ENCODE measurements around the gene CGNL1.

Gene CGNL1

DNA sequence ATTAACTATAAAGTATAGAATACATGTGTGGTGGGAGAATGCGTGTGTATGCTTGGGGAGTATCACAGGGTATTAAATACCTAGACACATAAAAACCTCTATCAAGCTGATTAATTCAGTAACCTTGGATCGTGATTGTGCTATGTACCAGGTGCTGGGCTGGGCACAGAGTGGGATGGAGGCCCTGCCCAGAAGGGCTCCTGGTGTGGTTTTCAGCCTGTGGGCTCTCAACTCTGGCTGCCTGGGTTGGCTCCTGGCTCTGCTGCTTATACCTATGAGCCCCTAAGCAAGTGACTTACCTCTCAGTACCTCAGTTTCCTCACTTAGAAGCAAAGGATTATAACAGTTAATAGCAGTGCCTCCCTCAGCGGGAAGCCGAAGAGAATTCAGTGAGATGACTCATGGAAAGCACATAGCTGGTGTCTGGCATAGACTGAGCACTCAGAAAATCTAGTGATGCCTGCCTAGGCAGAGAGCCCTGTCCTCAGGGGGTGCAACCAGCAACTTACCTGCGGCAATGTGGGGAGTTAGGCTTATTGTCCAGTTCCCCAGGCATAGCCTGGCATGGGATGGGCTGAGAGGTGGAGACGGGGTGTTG, 124.8 kb downstream of the CGNL1 start:
- no peak for DNase-seq

DNA sequence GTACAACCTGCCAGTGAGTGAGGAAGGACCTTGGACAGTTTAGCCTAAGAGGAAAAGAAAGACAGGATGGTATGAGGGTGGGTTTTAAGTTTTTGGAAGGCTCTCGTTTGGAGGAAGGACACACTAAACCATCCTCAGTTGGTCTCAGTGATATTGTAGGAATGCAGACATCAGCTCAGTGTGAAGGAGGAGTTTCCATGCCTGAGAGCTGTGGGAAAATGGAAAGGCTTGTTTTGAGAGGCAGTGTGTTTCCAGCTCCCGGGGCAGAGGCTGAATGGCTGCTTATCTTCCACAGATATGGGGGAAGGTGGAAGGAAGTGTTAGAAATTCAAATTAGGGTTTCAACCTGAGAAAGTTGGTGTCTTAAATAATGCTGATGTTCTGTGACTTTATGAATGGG, 125.8 kb downstream of the CGNL1 start:
- no peak for DNase-seq

DNA sequence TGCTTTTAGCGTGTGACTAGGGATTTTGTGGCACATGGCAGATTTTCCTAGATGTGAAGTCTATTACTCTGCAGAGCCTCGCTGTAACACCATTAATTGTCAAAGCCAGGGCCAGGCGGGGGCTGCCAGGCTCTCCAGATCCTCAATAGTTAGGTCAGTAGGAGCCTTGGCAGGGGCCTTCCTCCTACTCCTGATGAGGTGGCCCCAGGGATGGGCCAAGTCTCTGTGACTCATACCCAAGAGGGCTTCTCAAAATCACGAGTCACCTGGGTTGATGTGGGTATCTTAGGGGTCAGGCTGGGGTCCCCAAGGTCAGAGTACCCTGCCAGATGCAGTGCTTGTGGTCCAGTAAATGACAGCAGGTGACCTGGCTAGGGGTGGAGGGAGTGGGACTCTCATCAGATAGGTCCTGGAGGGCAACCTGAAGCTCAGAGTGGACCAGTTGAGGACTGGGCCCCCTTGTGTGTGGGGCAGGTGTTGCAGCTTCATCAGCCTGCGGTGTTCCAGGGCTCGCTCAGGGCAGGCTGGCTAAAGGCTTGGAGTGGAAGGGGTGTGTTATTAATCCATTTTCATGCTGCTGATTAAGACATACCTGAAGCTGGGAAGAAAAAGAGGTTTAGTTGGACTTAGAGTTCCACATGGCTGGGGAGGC, 126.9 kb downstream of the CGNL1 start:
- DNase-seq = no peak

DNA sequence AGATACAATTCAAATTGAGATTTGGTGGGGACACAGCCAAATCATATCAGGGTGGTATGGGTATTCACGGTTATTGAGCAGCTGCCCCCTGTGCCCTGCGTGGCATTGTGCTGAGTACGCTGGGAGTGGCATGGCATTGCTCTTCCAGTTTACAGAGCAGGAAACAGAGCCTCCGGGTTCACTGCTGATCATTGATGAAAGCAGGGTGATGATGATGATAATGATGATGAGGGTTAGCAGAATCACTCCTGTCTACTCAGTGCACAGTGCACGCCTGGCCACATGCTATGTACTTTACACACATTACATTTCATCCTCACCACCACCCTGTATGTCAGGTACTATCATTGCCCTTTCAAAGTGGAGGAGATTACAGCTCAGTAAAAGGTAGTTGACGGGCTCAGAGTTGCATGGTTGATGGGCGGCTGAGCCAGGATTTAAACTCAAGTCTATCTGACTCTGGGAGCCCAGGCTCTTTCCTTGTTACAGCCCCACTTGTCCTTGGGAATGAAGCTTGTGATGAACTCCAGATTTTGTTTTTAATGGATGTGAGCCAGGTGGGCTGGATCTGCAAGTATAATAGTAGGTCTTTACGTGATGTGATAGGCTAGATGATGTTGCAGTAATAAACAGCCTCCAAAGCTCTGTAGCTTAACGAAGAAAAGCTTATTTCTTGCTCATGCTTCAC, 127.8 kb downstream of the CGNL1 start:
- no peak for DNase-seq

DNA sequence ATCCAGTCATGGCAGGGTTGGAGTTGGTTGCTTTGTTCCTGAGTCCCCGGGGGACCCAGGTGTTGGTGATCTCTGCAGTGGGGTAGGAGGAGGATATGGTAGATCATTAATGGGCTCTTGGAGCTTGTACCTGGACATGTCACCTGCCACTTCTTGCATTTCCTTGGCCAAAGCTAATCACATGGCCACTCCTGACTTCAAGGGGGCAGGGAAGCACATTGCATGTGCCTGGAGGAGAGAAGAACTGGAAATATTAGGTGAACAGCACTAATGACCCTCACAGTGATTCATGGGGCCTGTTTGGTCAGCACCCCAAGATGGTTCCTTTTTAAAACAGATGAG, 128.3 kb downstream of the CGNL1 start:
- DNase-seq = no peak

DNA sequence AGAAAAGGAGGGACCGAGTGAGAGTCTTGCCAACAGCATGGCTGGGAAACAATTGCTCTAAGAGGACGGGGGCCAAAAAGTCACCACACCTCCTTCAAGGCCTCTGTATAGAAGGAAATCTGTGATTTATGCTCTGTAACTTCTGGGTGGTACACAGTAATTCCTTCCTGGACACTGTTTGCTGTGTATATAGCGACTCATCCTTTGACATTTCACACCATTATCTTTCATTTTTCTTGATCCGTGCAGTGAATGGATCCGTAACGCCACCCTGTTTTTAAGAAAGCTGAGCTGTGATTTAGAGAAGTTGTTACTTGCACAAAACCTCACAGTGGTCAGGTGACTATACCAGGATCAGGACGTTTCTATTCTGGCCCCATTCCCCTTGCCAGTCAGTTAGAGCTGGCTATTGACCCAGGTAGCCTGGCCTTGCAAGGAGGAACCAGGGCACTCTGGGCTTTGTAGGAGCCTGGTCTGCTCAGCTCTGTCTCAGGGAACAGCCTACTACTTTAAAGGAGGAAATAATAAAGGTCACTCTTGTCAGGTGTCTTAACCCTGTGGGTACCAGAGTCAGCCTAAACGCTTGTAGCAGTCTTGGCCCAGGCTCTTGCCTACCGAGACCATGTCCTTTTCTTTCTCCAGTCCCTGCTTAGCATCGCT, 128.9 kb downstream of the CGNL1 start:
- DNase-seq = no peak

DNA sequence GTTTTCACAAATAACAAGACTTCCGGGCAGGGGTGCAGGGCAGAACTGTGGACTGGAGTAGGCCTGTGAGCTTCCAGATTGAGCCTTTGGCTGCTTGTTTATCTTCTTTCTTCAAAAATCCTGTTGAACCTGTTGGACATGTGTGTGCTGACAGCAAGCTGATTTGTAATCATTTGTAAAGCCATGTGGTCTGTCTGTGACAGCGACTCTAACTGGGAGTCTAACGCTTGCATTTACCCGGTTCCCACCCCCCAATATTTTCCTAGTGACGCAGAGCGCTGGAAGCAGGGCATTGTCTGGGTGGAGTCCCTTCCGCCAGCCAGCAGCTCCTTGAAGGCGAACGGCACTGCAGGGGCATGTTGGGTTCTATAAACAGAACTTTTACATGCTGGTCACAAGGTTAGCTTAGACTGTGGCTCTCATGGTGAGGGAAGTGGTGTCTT, 129.7 kb downstream of the CGNL1 start:
- DNase-seq = no peak

DNA sequence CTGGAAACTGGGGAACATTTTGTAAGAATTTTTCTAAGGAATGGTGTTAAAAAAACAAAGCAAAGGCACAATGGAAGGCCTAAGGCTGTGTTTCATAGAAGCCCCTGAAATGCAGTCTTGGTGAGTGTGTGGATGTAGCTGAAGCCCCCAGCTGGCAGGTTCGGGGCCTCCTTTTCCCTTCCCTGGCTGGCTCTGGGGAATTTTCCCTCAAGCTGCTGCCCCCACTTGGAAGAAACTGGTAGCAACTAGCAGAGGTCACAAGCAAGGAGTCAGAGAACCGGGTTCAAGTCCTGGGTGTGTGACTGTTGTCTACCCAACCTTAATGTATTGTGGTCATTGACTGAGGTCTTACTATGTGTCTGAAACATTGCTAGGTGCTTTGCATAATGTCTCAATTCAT, 130.1 kb downstream of the CGNL1 start:
- DNase-seq = no peak

DNA sequence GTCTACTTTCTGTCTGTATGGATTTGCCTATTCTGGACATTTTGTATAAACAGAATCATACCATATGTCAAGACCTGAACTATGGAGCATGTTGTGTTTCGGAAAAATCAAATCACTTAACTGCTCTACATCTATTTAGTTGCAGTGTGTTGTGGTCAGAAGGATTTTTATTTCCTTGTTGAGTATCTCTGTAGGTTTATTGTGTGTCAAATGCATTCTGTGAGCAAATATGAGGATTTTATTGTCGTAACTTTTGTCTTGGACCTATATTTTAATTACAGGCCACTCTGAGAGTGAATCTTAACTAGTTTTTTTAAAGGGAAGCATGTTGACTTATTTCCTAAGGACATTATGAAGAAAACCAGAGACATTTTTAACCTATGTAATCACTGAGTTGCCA, 130.8 kb downstream of the CGNL1 start:
- DNase-seq = no peak

DNA sequence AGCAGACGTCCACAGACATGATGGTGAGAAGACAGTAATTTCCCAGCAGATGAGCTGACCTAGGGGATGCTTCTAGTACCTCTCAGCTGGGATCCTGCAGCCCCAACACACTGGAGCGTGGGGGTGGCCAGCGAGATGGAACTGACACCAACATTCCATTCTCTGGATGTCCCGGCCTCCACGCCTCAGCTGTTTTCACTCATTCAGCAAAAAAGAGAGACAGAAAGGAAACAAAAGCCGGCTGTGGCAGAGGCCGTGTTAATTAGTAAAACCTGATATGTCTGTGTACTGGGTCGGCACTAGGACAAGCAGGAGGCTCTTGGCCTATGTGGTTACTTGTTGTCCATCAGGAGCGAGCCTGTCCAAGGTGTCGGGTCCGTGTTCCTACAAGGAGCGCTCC, 132.8 kb downstream of the CGNL1 start:
- no peak for DNase-seq

DNA sequence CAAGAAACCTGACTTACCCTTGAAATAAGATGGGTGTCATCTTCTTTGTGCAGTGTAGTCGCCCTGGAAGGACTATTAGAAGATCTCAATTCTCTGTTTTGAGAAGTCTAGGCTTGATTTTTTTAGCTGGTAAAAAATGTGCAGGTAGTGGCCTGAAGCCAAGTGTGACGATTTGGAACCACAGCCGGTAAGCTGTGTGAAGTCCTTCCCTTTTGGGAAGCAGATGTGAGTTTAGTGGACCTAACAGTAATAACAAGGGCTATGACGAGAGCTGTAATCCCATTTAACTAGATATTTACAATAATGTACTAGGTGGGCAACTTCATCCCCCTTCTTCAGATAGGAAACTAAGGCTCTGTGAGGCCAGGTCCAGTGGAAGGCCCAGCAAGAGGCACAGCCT, 133.7 kb downstream of the CGNL1 start:
- DNase-seq = no peak

DNA sequence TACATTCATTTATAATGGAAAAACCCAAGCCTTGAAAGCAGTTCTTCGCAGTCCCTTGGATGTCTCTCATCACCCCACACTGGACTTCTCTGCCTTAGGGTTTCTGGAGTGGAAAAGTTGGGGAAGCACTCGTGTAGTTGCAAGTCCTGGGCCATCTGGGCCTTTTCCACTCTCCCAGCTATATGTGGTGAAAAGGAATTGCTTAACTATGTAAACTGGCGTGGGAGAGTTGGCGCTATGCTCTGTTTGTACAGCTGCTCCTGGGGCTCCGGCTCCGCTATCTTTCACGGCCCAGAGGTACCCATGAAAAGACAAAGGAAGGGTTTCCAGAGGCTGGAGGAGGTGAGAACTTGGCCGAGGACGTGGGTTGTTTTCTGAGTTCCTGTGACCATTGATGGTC, 134.3 kb downstream of the CGNL1 start:
- no peak for DNase-seq

DNA sequence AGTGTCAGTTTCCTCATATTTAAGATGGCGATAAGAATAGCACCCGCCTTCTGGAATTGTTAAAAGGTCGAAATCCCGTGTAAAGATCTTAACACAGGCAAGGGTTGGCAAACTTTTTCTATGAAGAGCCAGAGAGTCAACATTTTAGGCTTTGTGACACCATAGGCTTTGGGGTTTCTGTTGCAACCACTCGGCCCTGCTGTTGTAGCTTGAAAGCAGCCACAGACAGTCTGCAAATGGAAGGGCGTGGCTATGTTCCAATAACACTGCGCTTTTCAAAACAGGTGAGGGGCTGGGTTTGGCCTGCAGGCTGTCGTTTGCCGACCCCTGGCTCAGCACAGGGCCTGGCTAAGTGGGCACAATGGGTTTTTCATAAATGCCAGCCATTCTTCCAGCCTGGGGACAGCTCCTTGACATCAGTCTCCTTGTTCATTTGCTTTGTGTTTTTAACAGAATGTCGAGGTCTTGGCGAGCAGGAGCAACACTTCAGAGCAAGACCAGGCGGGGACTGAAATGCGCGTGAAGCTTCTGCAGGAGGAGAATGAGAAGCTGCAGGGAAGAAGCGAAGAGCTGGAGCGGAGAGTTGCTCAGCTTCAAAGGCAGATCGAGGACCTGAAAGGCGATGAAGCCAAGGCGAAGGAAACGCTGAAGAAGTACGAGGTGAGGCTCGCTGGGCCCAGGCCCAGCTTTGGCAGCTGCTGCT, 140.2 kb downstream of the CGNL1 start:
- no peak for DNase-seq

DNA sequence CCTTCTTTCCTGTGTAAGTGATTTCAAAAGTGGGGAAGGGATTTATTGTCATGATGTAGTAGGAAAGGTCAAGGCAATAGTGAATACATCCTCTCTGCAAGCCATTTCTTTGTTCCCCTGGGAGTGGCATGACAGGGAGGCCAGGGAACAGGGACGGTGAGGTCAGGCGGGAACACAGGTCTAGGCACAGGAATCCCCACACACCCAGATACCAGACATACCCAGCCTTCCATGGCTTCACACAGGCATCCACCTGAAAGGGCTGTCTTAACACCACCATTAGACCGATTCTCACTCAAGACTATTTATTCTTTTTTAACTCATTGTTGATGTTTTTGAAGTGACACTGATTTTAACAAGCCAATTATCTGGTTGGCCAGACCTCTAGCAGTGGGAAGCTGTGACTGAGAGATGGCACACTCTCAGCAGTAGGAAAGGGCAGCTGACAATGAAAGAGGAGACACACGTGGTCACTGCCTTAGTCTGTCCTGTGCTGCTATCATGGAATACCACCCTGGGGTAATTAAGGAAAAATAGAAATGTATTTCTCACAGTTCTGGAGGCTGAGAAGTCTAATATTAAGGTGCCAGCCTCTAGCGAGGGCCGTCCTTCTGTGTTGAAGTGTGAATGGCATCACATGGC, 140.8 kb downstream of the CGNL1 start:
- DNase-seq = no peak

DNA sequence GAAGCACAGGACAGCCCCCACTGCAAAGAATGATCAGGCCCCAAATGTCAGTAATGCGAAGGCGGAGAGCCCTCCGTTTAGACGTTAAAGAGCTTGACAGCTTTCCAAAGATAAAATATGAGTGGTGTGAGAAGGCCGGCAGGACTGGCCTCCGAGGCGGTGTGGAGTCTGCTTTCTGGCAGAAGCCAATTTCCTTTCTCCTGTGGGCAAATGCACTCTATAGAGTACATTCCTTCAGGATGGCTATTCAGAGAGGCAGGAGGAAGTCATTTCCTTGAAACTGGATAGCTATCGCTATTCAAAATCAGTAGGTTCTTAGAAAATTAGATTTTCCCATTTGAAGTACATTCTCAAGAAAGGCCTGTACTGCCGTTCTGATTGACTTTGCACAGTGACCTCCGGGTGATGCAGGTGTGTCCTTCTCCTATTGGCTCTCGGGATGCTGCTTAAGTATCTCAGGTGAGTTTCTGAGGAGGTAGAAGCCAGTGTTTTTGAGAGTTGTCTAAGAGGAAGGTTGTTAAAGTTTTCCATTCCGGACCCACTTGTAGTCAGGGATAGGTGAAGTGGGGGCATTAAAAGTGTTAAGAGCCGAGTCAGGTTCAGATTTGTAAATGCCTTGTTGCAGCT, 142.6 kb downstream of the CGNL1 start:
- DNase-seq = no peak

DNA sequence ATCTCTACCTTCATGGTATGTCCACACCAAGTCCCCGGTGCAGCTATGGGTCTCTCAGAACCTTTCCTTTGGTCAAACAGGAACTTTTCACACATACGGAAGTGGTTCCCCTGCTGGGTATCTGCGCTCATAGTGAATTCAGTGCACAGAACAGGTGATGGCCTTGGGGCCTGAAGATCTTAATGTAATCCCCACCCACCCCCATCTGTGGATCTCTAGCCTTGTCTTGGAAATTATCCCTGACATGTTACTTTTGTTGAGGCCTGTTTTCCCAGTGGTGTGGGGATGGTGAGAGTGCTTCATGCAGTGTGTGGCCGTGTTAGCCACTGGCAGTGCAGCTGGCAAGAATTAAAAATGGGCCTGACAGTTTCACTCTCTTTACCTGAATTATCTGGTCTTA, 143.5 kb downstream of the CGNL1 start:
- DNase-seq = no peak

DNA sequence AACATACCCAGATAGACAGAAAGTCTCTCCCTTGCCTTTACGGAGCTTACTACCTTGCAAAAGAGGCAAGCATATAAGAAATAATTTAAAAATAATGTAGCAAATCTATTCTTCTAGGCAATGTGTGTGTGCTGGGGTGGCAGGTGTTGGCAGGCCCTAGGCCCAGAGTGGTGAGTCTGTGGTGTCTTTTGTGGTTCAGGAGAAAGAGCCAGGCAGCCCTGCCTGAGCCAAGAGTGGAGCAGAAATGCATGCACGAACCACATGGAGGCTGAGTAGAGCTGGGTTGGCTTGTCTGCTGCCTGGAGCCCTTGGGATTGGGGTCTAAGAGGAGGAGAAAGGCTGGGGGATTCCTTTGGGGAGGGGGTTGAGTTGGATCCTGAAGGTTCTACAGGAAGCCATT, 145.2 kb downstream of the CGNL1 start:
- no peak for DNase-seq

DNA sequence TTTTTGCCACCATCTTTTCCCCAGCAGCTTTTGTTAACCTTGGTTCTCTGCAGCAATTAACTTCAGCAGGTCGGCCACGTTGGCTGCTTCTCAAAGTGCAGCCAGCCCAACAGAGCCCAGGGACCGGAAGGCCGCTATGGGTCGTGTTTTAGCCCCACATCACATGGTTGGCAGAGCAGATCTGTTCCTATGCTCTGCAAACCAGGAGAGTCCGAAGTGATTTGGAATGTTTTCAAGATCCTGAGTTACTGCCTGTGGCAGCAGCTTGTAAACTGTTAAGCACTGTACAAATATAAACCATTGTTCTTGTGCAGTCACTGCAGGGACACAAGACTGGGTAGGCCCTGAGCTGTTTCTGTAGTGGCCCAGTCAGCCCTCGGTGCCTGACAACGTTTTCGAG, 145.8 kb downstream of the CGNL1 start:
- no peak for DNase-seq

DNA sequence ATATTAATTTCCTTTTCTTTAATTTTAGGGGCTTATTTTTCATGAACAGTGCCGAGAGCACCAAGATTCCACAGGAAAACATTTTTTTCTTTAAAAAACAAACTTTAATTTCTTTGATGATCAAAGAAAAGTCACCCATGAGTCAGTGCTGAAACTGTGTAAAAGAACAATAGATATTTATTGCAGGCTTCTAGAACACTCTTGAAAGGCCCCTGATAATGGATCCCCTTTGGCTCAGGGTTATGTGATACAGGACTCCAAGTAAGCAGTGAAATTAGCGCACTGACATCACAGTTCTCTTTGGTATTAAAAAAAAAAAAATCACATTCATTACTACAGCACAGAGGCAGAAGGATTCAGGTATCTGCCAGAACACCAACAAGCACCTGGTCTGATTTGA, 149.3 kb downstream of the CGNL1 start:
- no peak for DNase-seq

DNA sequence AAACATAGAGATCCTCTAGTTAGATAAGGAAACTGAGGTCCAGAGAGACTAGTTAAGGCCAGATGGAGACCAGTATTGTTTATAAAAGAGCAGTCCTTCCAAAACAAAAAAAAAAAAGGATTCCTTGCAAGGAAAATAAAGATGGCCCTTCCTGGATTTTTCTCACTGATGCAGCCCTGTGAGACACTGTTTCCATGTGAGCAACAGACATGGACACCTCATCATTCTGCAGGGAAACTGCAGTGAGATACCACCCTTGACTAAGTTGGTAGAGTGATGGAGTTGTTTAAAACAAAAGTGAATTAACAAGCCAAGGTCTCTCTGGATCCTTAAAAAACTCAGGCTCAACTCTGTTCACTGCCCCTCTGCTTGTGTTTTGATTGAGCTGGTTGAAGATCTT, 149.8 kb downstream of the CGNL1 start:
- DNase-seq = no peak

DNA sequence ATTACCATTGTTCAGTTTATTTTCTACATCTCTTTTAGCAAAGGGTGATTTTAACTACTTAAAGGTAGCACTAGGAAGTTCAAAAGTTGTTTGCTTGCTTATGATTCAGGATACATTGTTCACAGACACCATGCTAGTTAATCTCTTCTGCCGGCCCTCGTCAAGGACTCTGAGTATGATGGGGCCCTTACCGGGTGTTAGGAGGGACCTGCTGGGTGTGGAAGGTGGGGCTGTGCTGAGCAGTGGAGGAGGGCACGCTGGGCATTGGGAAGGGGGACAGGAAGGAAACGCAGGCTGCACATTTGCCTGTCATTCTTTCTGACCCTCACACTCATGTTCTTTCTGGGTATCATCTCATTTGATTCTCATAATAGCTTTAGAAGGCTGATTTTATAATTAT, 150.3 kb downstream of the CGNL1 start:
- DNase-seq = no peak

DNA sequence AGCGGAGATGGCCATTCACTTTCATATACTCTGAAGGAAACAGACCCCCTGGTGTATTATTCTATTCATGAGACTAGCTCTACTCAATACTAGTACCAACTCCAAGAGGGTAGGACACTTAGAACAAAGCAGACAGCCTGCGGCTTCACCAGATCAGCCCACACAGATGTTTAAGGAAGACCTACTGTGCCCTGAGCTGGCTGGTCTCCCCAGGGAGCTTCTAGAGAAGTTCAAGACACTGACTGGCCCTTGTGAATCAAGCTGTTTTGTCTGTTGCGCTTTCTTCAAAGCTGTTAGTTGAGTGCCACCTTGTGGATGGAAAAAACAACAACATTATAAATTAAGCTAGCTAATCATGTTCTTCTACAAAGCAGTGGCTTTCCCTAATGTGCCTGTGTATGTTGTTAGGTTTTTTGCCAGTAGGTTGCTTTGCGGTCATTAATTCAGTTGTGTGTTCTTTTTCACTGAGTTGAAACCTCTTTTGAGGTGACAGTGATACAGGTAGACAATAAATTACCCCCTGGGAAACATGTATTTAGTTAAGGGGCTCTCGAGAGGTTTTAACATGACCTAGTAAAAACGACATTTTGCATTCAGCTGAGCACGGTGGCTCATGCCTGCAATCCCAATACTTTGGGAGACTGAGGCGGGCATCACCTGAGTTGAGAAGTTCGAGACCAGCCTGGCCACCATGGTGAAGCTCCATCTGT, 151.2 kb downstream of the CGNL1 start:
- DNase-seq = no peak
